HG03066 (cell line): ENCODE results near the gene RASL12.
A peak's percentile ranks its signal among the peaks of the same experiment; 100 is the strongest.

Source experiments
- ATAC-seq: cut with Tn5 transposase; IDR thresholded peaks from one replicate; pipeline ENCODE4 v1.9.1; 2021; ENCODE audit warnings: low read depth; ENCODE audit not compliant: unreplicated experiment

RASL12 gene

GRCh38 chr15:65057549-65057940 is 10.2 kb downstream of the RASL12 start:
- no peak for ATAC-seq

GRCh38 chr15:65056868-65057548 is 10.8 kb downstream of the RASL12 start:
- ATAC-seq: no peak

GRCh38 chr15:65056106-65056505 is 11.7 kb downstream of the RASL12 start:
- ATAC-seq: no peak

DNA sequence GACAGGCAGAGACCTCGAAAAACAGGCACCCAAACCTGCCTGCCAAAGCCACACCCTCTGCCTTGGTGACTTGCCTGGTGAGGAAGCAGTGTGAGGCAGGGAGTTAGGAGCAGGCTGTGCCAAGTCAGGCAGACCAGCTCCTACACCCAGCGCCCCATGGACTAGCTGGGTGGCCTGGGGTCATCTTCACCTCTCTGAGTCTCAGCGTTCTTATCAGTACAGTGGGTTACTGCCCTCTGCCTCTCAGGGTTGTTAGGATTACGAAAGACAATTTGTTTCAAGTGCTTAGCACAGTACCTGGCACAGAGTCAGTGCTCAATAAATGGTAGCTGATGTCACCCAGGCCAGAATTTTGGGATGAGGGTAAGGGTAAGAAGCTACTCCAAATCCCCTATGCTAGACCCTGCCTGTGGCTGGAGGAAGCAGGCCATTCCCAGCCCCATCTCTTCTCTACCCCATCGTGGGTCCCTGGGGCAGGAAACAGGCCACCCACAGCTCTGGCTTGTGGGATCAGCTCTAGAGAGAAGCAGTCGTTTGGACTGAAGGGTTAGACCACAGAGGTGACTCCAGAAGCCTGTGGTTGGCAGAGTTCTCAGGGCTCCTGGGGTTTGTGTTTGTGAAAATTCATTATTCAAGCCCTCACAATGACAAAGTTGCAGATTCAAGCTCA is 12.5 kb downstream of the RASL12 start:
- no peak for ATAC-seq

GRCh38 chr15:65054333-65055200 is 13.2 kb downstream of the RASL12 start:
- no peak for ATAC-seq

- no peak for ATAC-seq
Measured at GRCh38 chr15:65052956-65053355, 14.8 kb downstream of the RASL12 start.

DNA sequence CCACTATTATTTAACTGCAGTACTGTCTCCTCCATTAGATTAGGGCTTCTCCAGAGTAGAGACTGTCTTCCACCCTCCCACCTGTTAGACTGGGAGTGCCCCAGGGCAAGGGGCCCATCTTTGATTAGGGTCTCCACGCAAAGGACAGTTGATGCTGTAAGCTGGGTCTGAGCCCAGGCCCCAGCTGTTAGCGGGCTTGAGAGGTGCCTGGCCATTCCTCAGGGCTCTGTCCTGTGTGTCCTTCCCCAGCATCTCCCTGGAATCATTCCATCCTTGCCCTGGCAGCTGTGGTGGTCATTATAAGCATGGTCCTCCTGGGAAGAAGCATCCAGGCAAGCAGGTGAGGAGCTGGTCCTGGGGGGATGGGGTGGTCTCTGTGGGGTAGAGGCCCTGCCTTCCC is 16.5 kb downstream of the RASL12 start:
- ATAC-seq: no peak

GRCh38 chr15:65050270-65050669 is 17.5 kb downstream of the RASL12 start:
- ATAC-seq: no peak

DNA sequence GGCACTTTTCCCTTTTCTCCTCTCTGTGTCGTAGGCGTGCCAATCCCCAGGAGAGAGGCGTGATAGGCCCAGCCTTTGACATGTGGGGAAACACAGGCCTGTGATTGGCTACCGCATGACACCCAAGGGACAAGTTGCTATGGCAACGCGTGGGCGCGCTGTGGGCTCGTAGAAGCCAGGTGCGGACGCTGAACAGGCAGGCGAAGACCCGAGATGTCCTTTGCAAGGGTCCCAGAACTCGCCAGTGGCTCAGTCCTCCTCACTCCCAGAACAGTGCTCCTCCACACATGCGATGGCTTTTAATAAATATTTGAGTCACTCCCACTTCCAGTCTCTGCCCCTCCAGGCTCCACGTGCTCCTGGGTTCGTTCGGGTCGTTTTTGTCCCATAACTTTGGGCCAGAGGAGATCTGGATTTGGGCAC is 18.4 kb downstream of the RASL12 start:
- peak; percentile 83 for ATAC-seq

DNA sequence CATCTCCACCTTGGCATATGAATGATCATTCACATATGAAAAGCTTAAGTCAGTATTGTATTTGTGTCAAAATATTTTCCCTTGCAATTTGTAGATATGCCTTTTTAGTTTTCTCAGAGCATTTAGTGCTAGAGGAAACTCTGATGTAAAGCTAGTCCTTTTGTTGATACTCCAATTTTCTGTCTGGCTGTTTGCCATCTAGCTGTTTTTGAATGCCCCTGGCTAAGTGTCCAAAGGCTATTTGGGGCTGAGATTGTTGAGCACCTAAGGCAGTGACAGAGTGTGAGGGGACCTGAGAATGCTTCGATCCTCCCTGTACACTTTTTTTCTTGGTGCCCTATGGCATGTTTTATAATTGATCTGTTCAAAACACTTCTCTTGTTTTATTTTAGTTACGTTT is 19.6 kb downstream of the RASL12 start:
- ATAC-seq: no peak

- no peak for ATAC-seq
Measured at GRCh38 chr15:65044724-65045481, 22.9 kb downstream of the RASL12 start, which contains the start of gene SLC51B. Gene SLC51B, plus strand, starts transcription at chr15:65045387. Its CDS starts 4,618 bp downstream, at chr15:65050005.

- peak; percentile 68 for ATAC-seq
Measured at GRCh38 chr15:65044218-65044617, 23.6 kb downstream of the RASL12 start.

DNA sequence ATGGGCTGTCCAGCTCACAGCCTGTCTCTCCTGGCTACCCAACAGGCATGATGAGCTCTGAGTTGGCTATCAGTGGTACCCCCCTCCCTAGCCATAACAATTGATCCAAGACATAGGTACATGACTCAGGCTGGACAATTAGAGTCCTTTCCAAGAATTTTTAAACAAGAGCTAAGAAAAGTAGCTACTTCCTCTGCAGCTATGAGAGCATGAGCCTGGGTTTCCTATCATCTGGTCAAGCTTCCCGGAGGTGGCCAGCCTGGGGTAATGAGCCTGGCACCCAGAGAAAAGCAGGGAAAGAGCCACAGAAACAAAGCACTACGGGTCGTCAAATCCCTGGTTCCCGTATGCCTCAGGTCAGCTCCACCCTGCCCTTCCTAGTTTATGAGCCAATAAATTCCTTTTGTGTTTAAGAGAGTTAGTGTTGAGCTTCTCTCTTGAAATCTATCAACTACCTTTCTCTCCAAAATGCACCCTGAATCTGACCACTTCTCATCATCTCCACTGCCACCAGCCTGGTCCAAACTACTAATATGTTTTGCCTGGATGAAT is 24.9 kb downstream of the RASL12 start:
- ATAC-seq: no peak

- ATAC-seq: no peak
Measured at GRCh38 chr15:65041787-65042186, 26.0 kb downstream of the RASL12 start.

DNA sequence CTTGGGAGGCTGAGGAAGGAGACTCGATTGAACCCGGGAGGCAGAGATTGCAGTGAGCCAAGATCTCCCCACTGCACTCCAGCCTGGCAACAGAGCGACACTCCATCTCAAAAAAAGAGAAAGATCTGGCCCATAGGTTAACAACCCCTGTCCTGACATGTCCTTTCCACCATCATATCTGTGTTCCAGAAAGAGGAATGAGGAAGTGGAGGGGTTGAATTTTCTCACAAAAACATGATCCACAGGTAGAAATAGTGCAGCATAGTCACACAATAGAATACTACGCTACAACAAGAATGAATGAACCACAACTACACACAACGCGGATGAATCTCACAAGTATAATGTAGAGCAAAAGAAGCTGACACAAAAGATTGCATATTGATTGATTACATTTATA is 27.3 kb downstream of the RASL12 start:
- no peak for ATAC-seq

GRCh38 chr15:65038836-65039235 is 29.0 kb downstream of the RASL12 start:
- no peak for ATAC-seq

- ATAC-seq: no peak
Measured at GRCh38 chr15:65038428-65038827, 29.4 kb downstream of the RASL12 start.

DNA sequence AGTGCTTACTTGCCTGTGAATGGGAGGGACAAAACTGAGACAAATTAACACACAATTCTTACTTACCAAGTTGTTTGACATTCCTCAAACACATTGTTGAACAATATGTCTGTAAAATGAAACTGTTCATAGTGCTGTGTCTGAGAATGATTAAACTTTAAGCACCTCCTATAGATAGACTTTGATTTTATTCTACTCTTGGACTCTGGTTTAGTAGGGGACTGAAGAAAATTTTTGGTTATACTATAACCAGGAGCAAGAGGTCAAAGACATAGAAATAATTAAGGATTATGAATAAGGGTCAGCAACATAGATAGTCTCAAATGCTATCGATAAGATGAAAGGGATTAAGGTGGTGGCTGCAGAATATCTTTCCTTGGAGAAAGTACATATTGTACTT is 30.5 kb downstream of the RASL12 start:
- ATAC-seq: no peak

GRCh38 chr15:65034719-65035118 is 33.1 kb downstream of the RASL12 start:
- ATAC-seq: no peak

DNA sequence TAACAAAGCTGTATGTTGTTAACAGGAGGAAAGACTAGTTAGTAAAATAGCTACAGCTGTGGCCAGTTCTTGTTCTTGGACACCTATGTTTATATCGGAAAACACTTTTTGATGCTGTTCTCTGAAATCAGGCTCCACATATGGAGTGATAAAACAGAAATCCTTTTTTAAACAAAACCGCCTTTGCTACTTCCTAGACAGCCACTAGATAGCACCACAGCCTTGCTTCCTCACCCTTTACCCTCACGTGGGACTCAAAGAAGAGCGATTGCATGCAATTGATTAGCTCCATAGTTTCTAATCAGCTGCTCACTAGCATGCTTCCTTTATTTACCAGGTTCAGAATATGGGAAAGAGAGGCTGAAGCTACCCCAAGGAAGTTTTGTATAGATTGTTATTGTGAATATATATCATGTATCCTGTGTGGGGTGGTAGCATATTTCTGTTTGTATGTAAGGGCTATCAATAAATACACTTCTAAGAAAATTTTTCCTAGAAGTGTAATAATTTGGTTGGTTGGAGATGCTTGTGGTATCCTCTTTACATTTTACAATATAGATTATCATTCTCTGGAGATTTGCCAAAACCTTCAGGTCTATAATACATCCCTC is 34.0 kb downstream of the RASL12 start:
- no peak for ATAC-seq
